ENCODE results near the gene ELMO1.

DNA sequence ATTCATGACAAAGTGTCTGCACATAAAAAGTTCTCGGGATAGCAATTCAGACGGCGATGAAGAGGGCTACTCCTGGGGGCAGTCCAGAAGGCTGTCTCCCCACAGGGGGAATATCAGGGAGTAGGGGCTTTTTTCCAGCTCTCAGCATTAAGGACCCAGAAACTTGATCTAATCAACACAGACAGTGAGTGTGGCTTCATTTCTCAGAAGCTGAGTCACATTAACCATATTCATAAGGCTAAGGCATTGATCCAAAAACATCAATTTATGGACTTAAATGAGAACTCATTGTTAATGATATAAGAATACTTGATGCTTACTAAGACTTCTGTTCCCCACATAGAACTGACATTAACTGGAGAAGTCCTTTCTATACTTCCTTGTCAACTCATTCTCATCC, 636.9 kb downstream of the ELMO1 start:
- TF ChIP-seq, protein P1, sequence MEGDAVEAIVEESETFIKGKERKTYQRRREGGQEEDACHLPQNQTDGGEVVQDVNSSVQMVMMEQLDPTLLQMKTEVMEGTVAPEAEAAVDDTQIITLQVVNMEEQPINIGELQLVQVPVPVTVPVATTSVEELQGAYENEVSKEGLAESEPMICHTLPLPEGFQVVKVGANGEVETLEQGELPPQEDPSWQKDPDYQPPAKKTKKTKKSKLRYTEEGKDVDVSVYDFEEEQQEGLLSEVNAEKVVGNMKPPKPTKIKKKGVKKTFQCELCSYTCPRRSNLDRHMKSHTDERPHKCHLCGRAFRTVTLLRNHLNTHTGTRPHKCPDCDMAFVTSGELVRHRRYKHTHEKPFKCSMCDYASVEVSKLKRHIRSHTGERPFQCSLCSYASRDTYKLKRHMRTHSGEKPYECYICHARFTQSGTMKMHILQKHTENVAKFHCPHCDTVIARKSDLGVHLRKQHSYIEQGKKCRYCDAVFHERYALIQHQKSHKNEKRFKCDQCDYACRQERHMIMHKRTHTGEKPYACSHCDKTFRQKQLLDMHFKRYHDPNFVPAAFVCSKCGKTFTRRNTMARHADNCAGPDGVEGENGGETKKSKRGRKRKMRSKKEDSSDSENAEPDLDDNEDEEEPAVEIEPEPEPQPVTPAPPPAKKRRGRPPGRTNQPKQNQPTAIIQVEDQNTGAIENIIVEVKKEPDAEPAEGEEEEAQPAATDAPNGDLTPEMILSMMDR (IDR thresholded peaks at IDR 0.05; ENCODE audit: low read depth, low read length, poor library complexity, severe bottlenecking), result no peak
- no peak for TF ChIP-seq EZH2phosphoT487 (IDR thresholded peaks at IDR 0.05; ENCODE audit: borderline replicate concordance, low read length)
